HFFc6 (cell line): ENCODE results near the gene TENM3. TPM values are rescaled to one million over a fixed set of nuclear protein-coding genes. Genes with fewer than 3 reads are reported as not detected.

Experiments
- DNase-seq: peaks from one replicate; pipeline ENCODE4 v3.0.0-alpha.2; 2018
- H3K27ac Mint-ChIP-seq: 2 replicates; pipeline ENCODE4 v1.8.0; 2020; ENCODE audit warnings: mild to moderate bottlenecking, mixed read lengths
- H3K27me3 Mint-ChIP-seq: 2 replicates; pipeline ENCODE4 v1.8.0; 2021; ENCODE audit warnings: mild to moderate bottlenecking, moderate library complexity, mixed read lengths; ENCODE audit not compliant: insufficient read depth
- H3K36me3 Mint-ChIP-seq: 2 replicates; pipeline ENCODE4 v1.8.0; 2021; ENCODE audit warnings: low read depth, mixed read lengths
- H3K4me1 Mint-ChIP-seq: 2 replicates; pipeline ENCODE4 v1.8.0; 2020; ENCODE audit warnings: low read depth, mixed read lengths
- H3K4me3 Mint-ChIP-seq: 2 replicates; pipeline ENCODE4 v1.8.0; 2020; ENCODE audit warnings: mild to moderate bottlenecking, moderate library complexity, mixed read lengths
- H3K9me3 Mint-ChIP-seq: 2 replicates; pipeline ENCODE4 v1.8.0; 2020; ENCODE audit warnings: mild to moderate bottlenecking, mixed read lengths
- total RNA-seq, 6 experiments: library from RNA; stranded (reverse); fragmentation: NEBNext Ultra II Directional; extraction: Animal tissue kit (Norgen Biotek cat#: 25700); gene quantifications; 2 replicates in 1 of 6; 3 replicates in 5 of 6; pipeline ENCODE4 v1.2.3, GENCODE V29; 2021
- TF ChIP-seq, protein P1 (sequence below): fragments of 200-600 bp; sonication (generic); IDR thresholded peaks from 2 replicates; pipeline ENCODE4 v1.5.0; 2021; ENCODE audit warnings: antibody characterized with exemption, mild to moderate bottlenecking

The TENM3 gene
- total RNA-seq, 6 experiments from 2014 or later: 31.1 to 52.1 (median 42.0) TPM

DNA sequence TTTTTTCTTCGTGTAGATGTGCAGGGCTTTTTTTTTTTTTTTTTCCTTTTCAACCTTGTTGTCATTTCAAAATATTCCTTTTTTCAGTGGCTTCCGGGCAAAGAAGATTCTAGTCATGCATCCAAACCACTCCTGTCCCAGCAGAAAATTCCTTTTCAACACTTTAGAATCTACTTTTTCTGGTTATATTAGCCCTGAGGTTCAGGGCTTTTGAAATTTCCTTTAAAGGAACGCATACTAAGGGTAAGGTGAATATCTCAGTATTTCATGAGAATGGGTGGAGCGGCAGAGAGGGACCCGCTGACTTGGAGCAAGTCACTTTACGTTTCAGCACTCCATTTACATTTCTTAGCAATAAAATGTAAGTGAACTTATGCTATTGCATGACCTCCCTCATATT lies 15.6 kb upstream of the TENM3 start:
- Mint-ChIP-seq H3K27ac (no peak overlapping the region), H3K27me3 (no peaks in the 10 kb centered on the region), H3K9me3 (no peaks in the 10 kb centered on the region), H3K4me1 (peaks cover 53% of the 10 kb centered on the region), H3K36me3 (no peaks in the 10 kb centered on the region), H3K4me3 (no peak overlapping the region)
- TF ChIP-seq, protein P1, sequence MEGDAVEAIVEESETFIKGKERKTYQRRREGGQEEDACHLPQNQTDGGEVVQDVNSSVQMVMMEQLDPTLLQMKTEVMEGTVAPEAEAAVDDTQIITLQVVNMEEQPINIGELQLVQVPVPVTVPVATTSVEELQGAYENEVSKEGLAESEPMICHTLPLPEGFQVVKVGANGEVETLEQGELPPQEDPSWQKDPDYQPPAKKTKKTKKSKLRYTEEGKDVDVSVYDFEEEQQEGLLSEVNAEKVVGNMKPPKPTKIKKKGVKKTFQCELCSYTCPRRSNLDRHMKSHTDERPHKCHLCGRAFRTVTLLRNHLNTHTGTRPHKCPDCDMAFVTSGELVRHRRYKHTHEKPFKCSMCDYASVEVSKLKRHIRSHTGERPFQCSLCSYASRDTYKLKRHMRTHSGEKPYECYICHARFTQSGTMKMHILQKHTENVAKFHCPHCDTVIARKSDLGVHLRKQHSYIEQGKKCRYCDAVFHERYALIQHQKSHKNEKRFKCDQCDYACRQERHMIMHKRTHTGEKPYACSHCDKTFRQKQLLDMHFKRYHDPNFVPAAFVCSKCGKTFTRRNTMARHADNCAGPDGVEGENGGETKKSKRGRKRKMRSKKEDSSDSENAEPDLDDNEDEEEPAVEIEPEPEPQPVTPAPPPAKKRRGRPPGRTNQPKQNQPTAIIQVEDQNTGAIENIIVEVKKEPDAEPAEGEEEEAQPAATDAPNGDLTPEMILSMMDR: no peak
- DNase-seq: no peak

DNA sequence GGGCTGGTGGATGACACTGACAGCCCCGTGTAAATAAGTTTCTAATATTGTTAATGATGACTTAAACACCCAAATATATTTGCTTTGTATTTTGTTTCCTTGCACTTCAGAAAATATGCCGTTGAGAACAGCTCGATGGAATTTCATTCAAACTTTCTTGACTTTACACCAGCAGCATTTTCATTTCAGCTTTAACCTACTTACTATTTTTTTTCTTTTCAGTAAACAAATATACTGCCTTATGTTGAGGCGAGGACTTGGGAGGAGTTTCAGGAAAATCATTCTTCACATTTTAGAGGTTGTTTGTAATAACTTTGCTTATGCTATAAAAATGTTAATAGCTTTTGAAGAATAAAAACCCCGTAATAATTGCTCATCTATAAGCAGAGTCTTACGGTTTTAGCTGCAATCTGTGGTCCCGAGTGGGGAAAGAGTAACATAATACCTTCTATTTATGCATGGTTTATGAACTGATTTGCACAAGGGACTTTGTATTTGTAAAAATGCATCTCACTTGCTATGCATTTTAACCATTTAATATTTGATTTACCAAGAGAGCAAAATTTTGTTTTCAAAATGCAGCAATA lies 14.1 kb upstream of the TENM3 start:
- Mint-ChIP-seq H3K4me1 (peaks cover 53% of the 10 kb centered on the region), H3K27ac (peak overlapping the region; percentile 11; the same call in 1 of the 2 replicates), H3K27me3 (no peaks in the 10 kb centered on the region), H3K4me3 (no peak overlapping the region), H3K9me3 (no peaks in the 10 kb centered on the region), H3K36me3 (no peaks in the 10 kb centered on the region)
- TF ChIP-seq, protein P1: no peak
- DNase-seq: no peak

DNA sequence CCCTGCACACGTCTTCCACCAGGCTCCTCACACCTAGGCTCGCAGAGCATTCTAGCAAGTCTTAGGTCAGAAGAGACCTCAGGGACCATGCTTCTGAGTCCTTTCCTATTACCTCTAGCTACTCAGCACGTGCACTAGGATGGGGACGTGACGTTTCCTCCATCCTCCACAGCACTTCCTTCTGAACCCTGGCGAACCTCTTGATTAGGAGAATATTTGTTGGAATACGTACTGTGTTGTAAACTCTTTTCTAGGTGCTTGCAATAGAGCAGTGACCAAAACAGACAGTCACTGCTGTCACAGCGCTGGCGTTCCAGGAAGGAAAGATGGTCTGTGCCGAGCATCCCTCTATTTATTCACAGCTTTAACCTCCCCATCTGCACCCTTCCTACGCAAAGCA lies 12.9 kb upstream of the TENM3 start:
- Mint-ChIP-seq H3K27ac (peak overlapping the region; percentile 7; the same call in 1 of the 2 replicates), H3K4me1 (peaks cover 60% of the 10 kb centered on the region), H3K9me3 (no peaks in the 10 kb centered on the region), H3K27me3 (no peaks in the 10 kb centered on the region), H3K4me3 (no peak overlapping the region), H3K36me3 (no peaks in the 10 kb centered on the region)
- TF ChIP-seq, protein P1: no peak
- DNase-seq: no peak

DNA sequence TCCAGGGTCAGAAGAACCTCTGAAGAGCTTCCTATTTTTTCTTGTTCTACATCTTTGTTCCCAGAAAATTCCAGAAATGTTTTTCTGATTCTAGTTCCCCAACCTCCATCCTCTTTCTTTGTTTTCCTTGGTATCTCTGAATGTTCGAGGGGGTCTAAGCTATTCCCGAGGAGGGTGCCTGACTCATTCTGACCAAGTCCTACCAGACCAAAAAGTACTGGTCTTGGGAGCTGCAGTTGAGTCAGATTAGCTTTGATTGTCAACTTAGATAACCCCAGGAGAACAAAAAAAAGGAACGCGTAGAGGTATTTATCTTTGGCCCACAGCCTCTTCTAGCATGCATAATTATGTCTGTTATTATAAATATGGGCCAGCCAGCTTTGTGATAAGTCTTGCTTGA lies 12.1 kb upstream of the TENM3 start:
- H3K4me1 Mint-ChIP-seq: peaks cover 63% of the 10 kb centered on the region
- H3K36me3 Mint-ChIP-seq: no peaks in the 10 kb centered on the region
- H3K27ac Mint-ChIP-seq: peak overlapping the region; percentile 82
- no peaks in the 10 kb centered on the region for H3K9me3 Mint-ChIP-seq
- TF ChIP-seq, protein P1: no peak
- peak; percentile 57 for DNase-seq
- peak overlapping the region; percentile 49 for H3K4me3 Mint-ChIP-seq
- no peaks in the 10 kb centered on the region for H3K27me3 Mint-ChIP-seq

DNA sequence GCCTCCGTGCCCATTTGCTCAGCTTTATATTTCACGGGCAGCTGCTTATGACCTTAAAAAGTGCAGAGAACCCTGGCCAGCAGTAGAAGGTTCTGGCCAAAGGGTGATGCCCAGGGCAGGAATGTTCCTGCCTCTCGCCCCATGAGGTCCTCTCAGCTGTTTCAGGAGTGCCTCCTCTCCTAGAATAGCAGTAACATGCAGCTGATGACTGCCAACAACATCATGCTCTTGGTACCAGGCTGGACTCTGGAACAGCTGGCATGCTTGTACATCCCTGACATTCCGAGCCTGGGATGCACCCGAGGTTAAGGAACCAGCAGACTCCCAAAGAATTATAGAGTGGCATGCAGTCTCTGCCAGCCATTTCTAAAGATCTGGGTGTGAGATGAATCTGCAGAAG lies 11.7 kb upstream of the TENM3 start:
- peaks cover 67% of the 10 kb centered on the region for H3K4me1 Mint-ChIP-seq
- no peak for DNase-seq
- H3K36me3 Mint-ChIP-seq: no peaks in the 10 kb centered on the region
- TF ChIP-seq, protein P1: no peak
- no peaks in the 10 kb centered on the region for H3K27me3 Mint-ChIP-seq
- H3K27ac Mint-ChIP-seq: peak overlapping the region; percentile 82
- peak overlapping the region; percentile 49 for H3K4me3 Mint-ChIP-seq
- no peaks in the 10 kb centered on the region for H3K9me3 Mint-ChIP-seq
